ENCODE results near the gene GALNT6.

GALNT6 gene

GRCh38 chr12:51323966-51324895 is 67.0 kb downstream of the GALNT6 start, which contains the start of gene BIN2:
BIN2 (minus strand) TSS chr12:51324174; CDS start chr12:51324102, 72 bp downstream.
- Histone ChIP-seq H3K36me3 (ENCODE audit: control insufficient read depth in 1 of 2, insufficient read depth in 2 of 2, low read depth in 1 of 2, low read length in 2 of 2) (no peaks in the 10 kb centered on the region), H3K23ac (ENCODE audit: low read length in 2 of 2) (no peak within 1 kb of the TSS), H2BK12ac (ENCODE audit: low read length in 2 of 2) (no peak within 1 kb of the TSS), H2AK5ac (ENCODE audit: low read length, severe bottlenecking) (no peak within 1 kb of the TSS), H3K9ac (ENCODE audit: low read length) (no peak within 1 kb of the TSS), H2BK15ac (ENCODE audit: low read depth, poor library complexity, severe bottlenecking) (no peak within 1 kb of the TSS), H3K79me1 (replicated peaks; ENCODE audit: low read length, poor library complexity, severe bottlenecking) (no peaks in the 10 kb centered on the region), H3K4me2 (ENCODE audit: low read length, poor library complexity, severe bottlenecking) (no peak within 1 kb of the TSS), H3K4me3 (ENCODE audit: insufficient read depth in 1 of 2, low read depth in 1 of 2, low read length in 2 of 2) (no peak within 1 kb of the TSS), H3K4ac (ENCODE audit: low read depth in 1 of 2, low read length in 2 of 2) (no peak within 1 kb of the TSS), H3K27ac (ENCODE audit: low read length, poor library complexity, severe bottlenecking) (no peak within 1 kb of the TSS), H3K27me3 (ENCODE audit: control insufficient read depth in 1 of 2, insufficient read depth in 1 of 2, low read length in 2 of 2) (no peaks in the 10 kb centered on the region), H3K14ac (ENCODE audit: low read length in 2 of 2) (no peak within 1 kb of the TSS), H4K8ac (ENCODE audit: low read length) (no peak within 1 kb of the TSS), H3K18ac (ENCODE audit: low read depth in 1 of 2, low read length in 2 of 2) (no peak within 1 kb of the TSS), H2BK5ac (ENCODE audit: low read depth, low read length, poor library complexity, severe bottlenecking) (no peak within 1 kb of the TSS), H3K4me1 (ENCODE audit: control insufficient read depth, insufficient read depth, low read depth, low read length) (no peaks in the 10 kb centered on the region), H3K9me3 (ENCODE audit: control insufficient read depth, low read length) (no peaks in the 10 kb centered on the region), H4K91ac (ENCODE audit: low read length) (no peak within 1 kb of the TSS), H2BK120ac (ENCODE audit: low read depth, low read length) (no peak within 1 kb of the TSS), H2AFZ (ENCODE audit: low read depth, low read length) (no peak within 1 kb of the TSS)
- no peak for DNase-seq
- WGBS = 97% methylated on average over 58 of the region's 60 CpGs

DNA sequence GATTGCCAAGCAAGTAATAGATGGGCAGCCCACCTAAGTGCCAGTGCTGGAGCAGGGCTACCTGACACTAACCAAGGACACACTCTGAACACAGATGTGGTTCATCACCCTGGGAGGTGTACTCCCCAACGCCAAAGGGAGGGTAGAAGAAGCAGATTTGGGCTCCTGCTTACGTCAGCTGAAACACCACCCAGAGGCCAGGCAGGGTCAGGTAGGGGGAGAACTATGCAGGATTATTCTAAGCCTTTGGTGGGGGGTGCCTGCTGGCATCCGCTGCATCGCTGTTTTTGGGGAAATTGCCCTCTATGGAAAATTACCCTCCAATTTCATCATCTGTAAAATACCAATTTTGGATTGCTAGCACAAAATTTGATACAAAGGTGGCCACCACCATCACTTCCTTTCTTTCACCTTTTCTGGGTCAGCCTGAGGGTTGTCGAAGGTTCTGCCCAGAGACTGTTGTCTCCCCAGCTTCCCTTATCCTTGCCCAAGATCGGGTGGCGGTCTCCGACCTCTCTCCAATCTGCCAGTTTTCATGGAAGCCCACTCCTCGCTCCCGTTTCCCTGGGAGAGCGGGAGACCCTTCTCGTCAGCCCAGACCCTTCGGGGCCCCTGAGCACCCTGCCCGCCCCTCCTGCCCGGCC is 67.8 kb downstream of the GALNT6 start:
- no peaks in the 10 kb centered on the region for H3K79me1 ChIP-seq (replicated peaks; ENCODE audit: low read length, poor library complexity, severe bottlenecking)
- no peak overlapping the region for H2BK120ac ChIP-seq (ENCODE audit: low read depth, low read length)
- no peak overlapping the region for H3K18ac ChIP-seq (ENCODE audit: low read depth in 1 of 2, low read length in 2 of 2)
- H3K4me3 ChIP-seq (ENCODE audit: insufficient read depth in 1 of 2, low read depth in 1 of 2, low read length in 2 of 2) = no peak overlapping the region
- H3K27me3 ChIP-seq (ENCODE audit: control insufficient read depth in 1 of 2, insufficient read depth in 1 of 2, low read length in 2 of 2) = no peaks in the 10 kb centered on the region
- H3K9ac ChIP-seq (ENCODE audit: low read length) = no peak overlapping the region
- no peak overlapping the region for H3K27ac ChIP-seq (ENCODE audit: low read length, poor library complexity, severe bottlenecking)
- no peaks in the 10 kb centered on the region for H3K9me3 ChIP-seq (ENCODE audit: control insufficient read depth, low read length)
- no peak for DNase-seq
- H3K23ac ChIP-seq (ENCODE audit: low read length in 2 of 2) = no peak overlapping the region
- WGBS = 96% methylated on average over 15 of the region's 15 CpGs
- H4K91ac ChIP-seq (ENCODE audit: low read length) = no peak overlapping the region
- no peaks in the 10 kb centered on the region for H3K4me1 ChIP-seq (ENCODE audit: control insufficient read depth, insufficient read depth, low read depth, low read length)
- H4K8ac ChIP-seq (ENCODE audit: low read length) = no peak overlapping the region
- H3K14ac ChIP-seq (ENCODE audit: low read length in 2 of 2) = no peak overlapping the region
- no peak overlapping the region for H3K4ac ChIP-seq (ENCODE audit: low read depth in 1 of 2, low read length in 2 of 2)
- H3K4me2 ChIP-seq (ENCODE audit: low read length, poor library complexity, severe bottlenecking) = no peak overlapping the region
- no peak overlapping the region for H2BK15ac ChIP-seq (ENCODE audit: low read depth, poor library complexity, severe bottlenecking)
- H2AK5ac ChIP-seq (ENCODE audit: low read length, severe bottlenecking) = no peak overlapping the region
- no peak overlapping the region for H2BK5ac ChIP-seq (ENCODE audit: low read depth, low read length, poor library complexity, severe bottlenecking)
- no peak overlapping the region for H2BK12ac ChIP-seq (ENCODE audit: low read length in 2 of 2)
- no peaks in the 10 kb centered on the region for H3K36me3 ChIP-seq (ENCODE audit: control insufficient read depth in 1 of 2, insufficient read depth in 2 of 2, low read depth in 1 of 2, low read length in 2 of 2)
- no peak overlapping the region for H2AFZ ChIP-seq (ENCODE audit: low read depth, low read length)

DNA sequence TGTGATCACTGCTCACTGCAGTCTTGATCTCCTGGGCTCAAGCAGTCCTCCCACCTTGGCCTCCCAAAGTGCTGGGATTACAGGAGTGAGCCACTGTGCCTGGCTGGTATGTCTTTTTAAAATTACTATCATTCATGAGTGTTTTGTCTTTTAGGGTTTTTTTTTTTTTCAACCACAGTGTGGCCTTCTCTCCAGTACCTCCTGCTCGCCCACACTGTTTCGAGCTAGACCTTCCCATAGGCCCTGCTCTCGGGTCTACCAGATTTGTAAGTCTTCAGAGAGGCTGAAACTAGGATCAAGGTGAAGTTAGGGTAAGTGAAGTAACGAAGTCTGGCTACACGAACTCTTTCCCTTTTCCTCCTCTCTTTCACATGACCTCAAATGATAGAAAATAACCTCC is 68.8 kb downstream of the GALNT6 start:
- Histone ChIP-seq H3K27ac (ENCODE audit: low read length, poor library complexity, severe bottlenecking) (no peak overlapping the region), H3K9ac (ENCODE audit: low read length) (no peak overlapping the region), H3K4ac (ENCODE audit: low read depth in 1 of 2, low read length in 2 of 2) (no peak overlapping the region), H3K4me3 (ENCODE audit: insufficient read depth in 1 of 2, low read depth in 1 of 2, low read length in 2 of 2) (no peak overlapping the region), H3K14ac (ENCODE audit: low read length in 2 of 2) (no peak overlapping the region), H2AK5ac (ENCODE audit: low read length, severe bottlenecking) (no peak overlapping the region), H3K36me3 (ENCODE audit: control insufficient read depth in 1 of 2, insufficient read depth in 2 of 2, low read depth in 1 of 2, low read length in 2 of 2) (no peaks in the 10 kb centered on the region), H3K9me3 (ENCODE audit: control insufficient read depth, low read length) (no peaks in the 10 kb centered on the region), H2AFZ (ENCODE audit: low read depth, low read length) (no peak overlapping the region), H3K27me3 (ENCODE audit: control insufficient read depth in 1 of 2, insufficient read depth in 1 of 2, low read length in 2 of 2) (no peaks in the 10 kb centered on the region), H3K4me1 (ENCODE audit: control insufficient read depth, insufficient read depth, low read depth, low read length) (no peaks in the 10 kb centered on the region), H3K18ac (ENCODE audit: low read depth in 1 of 2, low read length in 2 of 2) (no peak overlapping the region), H3K23ac (ENCODE audit: low read length in 2 of 2) (no peak overlapping the region), H2BK15ac (ENCODE audit: low read depth, poor library complexity, severe bottlenecking) (no peak overlapping the region), H3K4me2 (ENCODE audit: low read length, poor library complexity, severe bottlenecking) (no peak overlapping the region), H4K91ac (ENCODE audit: low read length) (no peak overlapping the region), H3K79me1 (replicated peaks; ENCODE audit: low read length, poor library complexity, severe bottlenecking) (no peaks in the 10 kb centered on the region), H2BK120ac (ENCODE audit: low read depth, low read length) (no peak overlapping the region), H2BK12ac (ENCODE audit: low read length in 2 of 2) (no peak overlapping the region), H4K8ac (ENCODE audit: low read length) (no peak overlapping the region), H2BK5ac (ENCODE audit: low read depth, low read length, poor library complexity, severe bottlenecking) (no peak overlapping the region)
- no peak for DNase-seq
- 93% methylated on average over 2 of the region's 5 CpGs for WGBS

DNA sequence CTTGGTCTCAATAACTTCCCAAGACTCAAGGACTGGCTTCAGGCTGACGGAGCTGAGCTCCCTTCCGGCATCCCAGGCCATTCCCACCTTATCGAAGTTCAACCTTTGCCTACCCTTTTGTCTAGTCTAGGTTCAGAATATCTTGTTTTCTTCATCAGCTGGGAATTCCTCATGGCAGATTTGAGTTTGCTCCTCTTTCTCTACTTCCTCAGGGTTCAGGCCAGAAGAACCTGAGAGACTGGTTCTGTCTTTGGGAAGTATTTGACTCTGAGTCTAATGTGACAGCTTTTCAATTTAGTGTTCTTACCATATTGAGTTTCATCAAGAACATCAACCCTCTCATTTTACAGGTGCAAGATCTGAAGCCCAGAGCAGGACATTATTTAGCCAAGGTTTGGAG is 69.3 kb downstream of the GALNT6 start:
- Histone ChIP-seq H3K14ac (ENCODE audit: low read length in 2 of 2) (no peak overlapping the region), H2AFZ (ENCODE audit: low read depth, low read length) (no peak overlapping the region), H2BK15ac (ENCODE audit: low read depth, poor library complexity, severe bottlenecking) (no peak overlapping the region), H3K27ac (ENCODE audit: low read length, poor library complexity, severe bottlenecking) (no peak overlapping the region), H4K91ac (ENCODE audit: low read length) (no peak overlapping the region), H4K8ac (ENCODE audit: low read length) (no peak overlapping the region), H2BK5ac (ENCODE audit: low read depth, low read length, poor library complexity, severe bottlenecking) (no peak overlapping the region), H3K79me1 (replicated peaks; ENCODE audit: low read length, poor library complexity, severe bottlenecking) (no peaks in the 10 kb centered on the region), H3K27me3 (ENCODE audit: control insufficient read depth in 1 of 2, insufficient read depth in 1 of 2, low read length in 2 of 2) (no peaks in the 10 kb centered on the region), H3K18ac (ENCODE audit: low read depth in 1 of 2, low read length in 2 of 2) (no peak overlapping the region), H2AK5ac (ENCODE audit: low read length, severe bottlenecking) (no peak overlapping the region), H3K36me3 (ENCODE audit: control insufficient read depth in 1 of 2, insufficient read depth in 2 of 2, low read depth in 1 of 2, low read length in 2 of 2) (no peaks in the 10 kb centered on the region), H3K9me3 (ENCODE audit: control insufficient read depth, low read length) (no peaks in the 10 kb centered on the region), H3K4me3 (ENCODE audit: insufficient read depth in 1 of 2, low read depth in 1 of 2, low read length in 2 of 2) (no peak overlapping the region), H3K4me2 (ENCODE audit: low read length, poor library complexity, severe bottlenecking) (no peak overlapping the region), H3K23ac (ENCODE audit: low read length in 2 of 2) (no peak overlapping the region), H2BK12ac (ENCODE audit: low read length in 2 of 2) (no peak overlapping the region), H3K9ac (ENCODE audit: low read length) (no peak overlapping the region), H3K4ac (ENCODE audit: low read depth in 1 of 2, low read length in 2 of 2) (no peak overlapping the region), H3K4me1 (ENCODE audit: control insufficient read depth, insufficient read depth, low read depth, low read length) (no peaks in the 10 kb centered on the region), H2BK120ac (ENCODE audit: low read depth, low read length) (no peak overlapping the region)
- WGBS = 97% methylated on average over 3 of the region's 3 CpGs
- DNase-seq = no peak
